ENCODE measurements around the gene CCDC146. TPM values are rescaled to one million over a fixed set of nuclear protein-coding genes. Genes with fewer than 3 reads are reported as not detected.

Gene CCDC146
- total RNA-seq, 1 donor from 2014 or later, result 4.5 TPM

DNA sequence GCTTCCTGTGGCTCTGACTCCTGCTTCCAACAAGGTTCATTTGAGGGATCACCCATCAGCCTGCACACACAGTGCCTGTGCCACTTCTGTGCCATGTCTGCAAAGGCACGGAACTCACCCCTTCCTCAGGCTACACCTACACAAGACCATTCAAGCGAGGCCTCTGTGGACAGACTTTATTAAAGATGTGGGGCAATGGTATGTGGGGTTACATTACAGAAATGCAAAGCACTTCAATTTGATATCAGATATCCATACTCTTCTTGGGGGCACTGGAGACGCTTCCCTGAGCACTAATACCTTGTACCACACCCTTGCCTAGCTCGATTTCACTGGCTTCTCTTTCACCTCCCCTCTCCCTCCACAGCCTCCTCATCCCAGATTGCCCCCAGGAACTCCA is 161.6 kb downstream of the CCDC146 start:
- peaks cover 11% of the 10 kb centered on the region for H3K36me3 Mint-ChIP-seq (ENCODE audit: low read depth, unreplicated experiment)
- no peak overlapping the region for H3K27ac Mint-ChIP-seq (ENCODE audit: unreplicated experiment)
- DNase-seq (ENCODE audit: low spot score), result no peak
- H3K9me3 Mint-ChIP-seq (ENCODE audit: unreplicated experiment), result no peaks in the 10 kb centered on the region
- peaks cover 2% of the 10 kb centered on the region for H3K27me3 Mint-ChIP-seq (ENCODE audit: unreplicated experiment)
- no peaks in the 10 kb centered on the region for H3K4me1 Mint-ChIP-seq (ENCODE audit: unreplicated experiment)
- TF ChIP-seq, protein P1, sequence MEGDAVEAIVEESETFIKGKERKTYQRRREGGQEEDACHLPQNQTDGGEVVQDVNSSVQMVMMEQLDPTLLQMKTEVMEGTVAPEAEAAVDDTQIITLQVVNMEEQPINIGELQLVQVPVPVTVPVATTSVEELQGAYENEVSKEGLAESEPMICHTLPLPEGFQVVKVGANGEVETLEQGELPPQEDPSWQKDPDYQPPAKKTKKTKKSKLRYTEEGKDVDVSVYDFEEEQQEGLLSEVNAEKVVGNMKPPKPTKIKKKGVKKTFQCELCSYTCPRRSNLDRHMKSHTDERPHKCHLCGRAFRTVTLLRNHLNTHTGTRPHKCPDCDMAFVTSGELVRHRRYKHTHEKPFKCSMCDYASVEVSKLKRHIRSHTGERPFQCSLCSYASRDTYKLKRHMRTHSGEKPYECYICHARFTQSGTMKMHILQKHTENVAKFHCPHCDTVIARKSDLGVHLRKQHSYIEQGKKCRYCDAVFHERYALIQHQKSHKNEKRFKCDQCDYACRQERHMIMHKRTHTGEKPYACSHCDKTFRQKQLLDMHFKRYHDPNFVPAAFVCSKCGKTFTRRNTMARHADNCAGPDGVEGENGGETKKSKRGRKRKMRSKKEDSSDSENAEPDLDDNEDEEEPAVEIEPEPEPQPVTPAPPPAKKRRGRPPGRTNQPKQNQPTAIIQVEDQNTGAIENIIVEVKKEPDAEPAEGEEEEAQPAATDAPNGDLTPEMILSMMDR (IDR thresholded peaks at IDR 0.05; ENCODE audit: unreplicated experiment), result no peak
- H3K4me3 Mint-ChIP-seq (ENCODE audit: unreplicated experiment), result no peak overlapping the region

GRCh38 chr7:77284616-77285015 is 162.2 kb downstream of the CCDC146 start:
- Mint-ChIP-seq H3K36me3 (ENCODE audit: low read depth, unreplicated experiment) (peaks cover 11% of the 10 kb centered on the region), H3K9me3 (ENCODE audit: unreplicated experiment) (no peaks in the 10 kb centered on the region), H3K27ac (ENCODE audit: unreplicated experiment) (no peak overlapping the region), H3K27me3 (ENCODE audit: unreplicated experiment) (peaks cover 2% of the 10 kb centered on the region), H3K4me3 (ENCODE audit: unreplicated experiment) (no peak overlapping the region), H3K4me1 (ENCODE audit: unreplicated experiment) (no peaks in the 10 kb centered on the region)
- TF ChIP-seq, protein P1 (IDR thresholded peaks at IDR 0.05; ENCODE audit: unreplicated experiment), result no peak
- no peak for DNase-seq (ENCODE audit: low spot score)

GRCh38 chr7:77288676-77289320 is 166.4 kb downstream of the CCDC146 start:
- no peak overlapping the region for H3K4me3 Mint-ChIP-seq (ENCODE audit: unreplicated experiment)
- H3K36me3 Mint-ChIP-seq (ENCODE audit: low read depth, unreplicated experiment), result peaks cover 11% of the 10 kb centered on the region
- no peak overlapping the region for H3K27ac Mint-ChIP-seq (ENCODE audit: unreplicated experiment)
- TF ChIP-seq, protein P1 (IDR thresholded peaks at IDR 0.05; ENCODE audit: unreplicated experiment), result no peak
- H3K27me3 Mint-ChIP-seq (ENCODE audit: unreplicated experiment), result peaks cover 2% of the 10 kb centered on the region
- no peaks in the 10 kb centered on the region for H3K9me3 Mint-ChIP-seq (ENCODE audit: unreplicated experiment)
- DNase-seq (ENCODE audit: low spot score), result no peak
- no peaks in the 10 kb centered on the region for H3K4me1 Mint-ChIP-seq (ENCODE audit: unreplicated experiment)

- H3K27me3 Mint-ChIP-seq (ENCODE audit: unreplicated experiment), result peaks cover 2% of the 10 kb centered on the region
- DNase-seq (ENCODE audit: low spot score), result no peak
- H3K9me3 Mint-ChIP-seq (ENCODE audit: unreplicated experiment), result no peaks in the 10 kb centered on the region
- TF ChIP-seq, protein P1 (IDR thresholded peaks at IDR 0.05; ENCODE audit: unreplicated experiment), result no peak
- no peak overlapping the region for H3K4me3 Mint-ChIP-seq (ENCODE audit: unreplicated experiment)
- no peaks in the 10 kb centered on the region for H3K4me1 Mint-ChIP-seq (ENCODE audit: unreplicated experiment)
- no peak overlapping the region for H3K27ac Mint-ChIP-seq (ENCODE audit: unreplicated experiment)
- peaks cover 11% of the 10 kb centered on the region for H3K36me3 Mint-ChIP-seq (ENCODE audit: low read depth, unreplicated experiment)
Observed at GRCh38 chr7:77289387-77289786, 167.0 kb downstream of the CCDC146 start.

DNA sequence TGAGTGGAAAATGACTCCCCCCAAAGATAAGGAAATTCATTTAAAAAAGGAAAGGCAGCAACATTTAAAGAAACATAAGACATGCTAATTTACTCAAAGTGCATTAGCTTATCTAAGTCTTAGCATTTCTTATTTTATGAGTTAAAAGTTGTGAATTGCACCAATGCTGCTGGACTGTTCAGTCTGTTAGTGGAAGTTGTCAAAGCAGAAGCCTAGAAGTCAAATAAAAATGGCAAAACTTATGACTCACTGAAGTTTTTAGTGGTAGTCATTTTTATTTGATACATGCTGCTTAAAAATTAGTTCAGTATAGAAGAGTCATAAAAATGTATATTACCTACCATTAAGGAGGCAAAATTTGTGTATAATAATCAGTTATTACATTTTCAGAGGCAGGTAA is 168.0 kb downstream of the CCDC146 start:
- no peak overlapping the region for H3K27ac Mint-ChIP-seq (ENCODE audit: unreplicated experiment)
- H3K4me3 Mint-ChIP-seq (ENCODE audit: unreplicated experiment), result no peak overlapping the region
- TF ChIP-seq, protein P1 (IDR thresholded peaks at IDR 0.05; ENCODE audit: unreplicated experiment), result no peak
- no peak for DNase-seq (ENCODE audit: low spot score)
- H3K27me3 Mint-ChIP-seq (ENCODE audit: unreplicated experiment), result peaks cover 2% of the 10 kb centered on the region
- H3K9me3 Mint-ChIP-seq (ENCODE audit: unreplicated experiment), result no peaks in the 10 kb centered on the region
- H3K4me1 Mint-ChIP-seq (ENCODE audit: unreplicated experiment), result no peaks in the 10 kb centered on the region
- H3K36me3 Mint-ChIP-seq (ENCODE audit: low read depth, unreplicated experiment), result peaks cover 11% of the 10 kb centered on the region
